ENCODE measurements around the gene FILIP1.

FILIP1 gene

GRCh38 chr6:75272145-75272840, 221.3 kb downstream of the FILIP1 start:
- TF ChIP-seq CTCF (IDR thresholded peaks at IDR 0.05; ENCODE audit: control insufficient read depth, extremely low read depth, insufficient read depth): no peak

GRCh38 chr6:75268988-75269354, 224.6 kb downstream of the FILIP1 start:
- no peak for TF ChIP-seq CTCF (IDR thresholded peaks at IDR 0.05; ENCODE audit: control insufficient read depth, extremely low read depth, insufficient read depth)
- no peak overlapping the region for H3K4me3 ChIP-seq (ENCODE audit: low read depth, low read length)
- DNase-seq (ENCODE audit: low read depth): no peak

More at GRCh38 chr6:75272145-75272840, 221.3 kb downstream of the FILIP1 start:
- DNase-seq (ENCODE audit: low read depth): no peak
- H3K4me3 ChIP-seq (ENCODE audit: low read depth, low read length): no peak overlapping the region

GRCh38 chr6:75268121-75268987, 225.2 kb downstream of the FILIP1 start:
- TF ChIP-seq CTCF (IDR thresholded peaks at IDR 0.05; ENCODE audit: control insufficient read depth, extremely low read depth, insufficient read depth): no peak
- DNase-seq (ENCODE audit: low read depth): no peak
- H3K4me3 ChIP-seq (ENCODE audit: low read depth, low read length): no peak overlapping the region

- H3K4me3 ChIP-seq (ENCODE audit: low read depth, low read length): no peak overlapping the region
- no peak for DNase-seq (ENCODE audit: low read depth)
- no peak for TF ChIP-seq CTCF (IDR thresholded peaks at IDR 0.05; ENCODE audit: control insufficient read depth, extremely low read depth, insufficient read depth)
Measured at GRCh38 chr6:75267461-75267860, 226.1 kb downstream of the FILIP1 start.

GRCh38 chr6:75266716-75267291, 226.8 kb downstream of the FILIP1 start:
- no peak for DNase-seq (ENCODE audit: low read depth)
- TF ChIP-seq CTCF (IDR thresholded peaks at IDR 0.05; ENCODE audit: control insufficient read depth, extremely low read depth, insufficient read depth): peak; percentile 58
- no peak overlapping the region for H3K4me3 ChIP-seq (ENCODE audit: low read depth, low read length)

GRCh38 chr6:75263401-75263750, 230.2 kb downstream of the FILIP1 start:
- H3K4me3 ChIP-seq (ENCODE audit: low read depth, low read length): no peak overlapping the region
- DNase-seq (ENCODE audit: low read depth): no peak
- no peak for TF ChIP-seq CTCF (IDR thresholded peaks at IDR 0.05; ENCODE audit: control insufficient read depth, extremely low read depth, insufficient read depth)

Data from LNCaP clone FGC (cell line).